NCI-H1105 treated with DMSO at 0.1 percent for 48 hours (cell line): Measurements from ENCODE around the gene PSMG1.
"Not testable (repeated sequence)": the region's sequence is repeated elsewhere in the genome, so short reads cannot be mapped to it uniquely, and the experiment has no call there.

Experiments used
- DNase-seq: peaks from one replicate; lab custom pipeline; 2025; lab: John Stamatoyannopoulos, UW

Gene PSMG1, protein sequence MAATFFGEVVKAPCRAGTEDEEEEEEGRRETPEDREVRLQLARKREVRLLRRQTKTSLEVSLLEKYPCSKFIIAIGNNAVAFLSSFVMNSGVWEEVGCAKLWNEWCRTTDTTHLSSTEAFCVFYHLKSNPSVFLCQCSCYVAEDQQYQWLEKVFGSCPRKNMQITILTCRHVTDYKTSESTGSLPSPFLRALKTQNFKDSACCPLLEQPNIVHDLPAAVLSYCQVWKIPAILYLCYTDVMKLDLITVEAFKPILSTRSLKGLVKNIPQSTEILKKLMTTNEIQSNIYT

GRCh38 chr21:39183272-39184049 is at the start of gene PSMG1:
TSS of gene PSMG1 (minus strand) at chr21:39183451. CDS start at chr21:39183385, 66 bp downstream.
- peak; percentile 94 for DNase-seq

- DNase-seq = no peak
Measured at GRCh38 chr21:39232861-39233291, 49.6 kb upstream of the PSMG1 start.

GRCh38 chr21:39224930-39225329 is 41.7 kb upstream of the PSMG1 start:
- no peak for DNase-seq

GRCh38 chr21:39221997-39222486 is 38.8 kb upstream of the PSMG1 start:
- DNase-seq = no peak

- DNase-seq = no peak
Measured at GRCh38 chr21:39221282-39221996, 38.2 kb upstream of the PSMG1 start.

GRCh38 chr21:39220875-39221274 is 37.6 kb upstream of the PSMG1 start:
- not testable (repeated sequence) for DNase-seq

GRCh38 chr21:39220150-39220549 is 36.9 kb upstream of the PSMG1 start:
- DNase-seq = no peak

DNA sequence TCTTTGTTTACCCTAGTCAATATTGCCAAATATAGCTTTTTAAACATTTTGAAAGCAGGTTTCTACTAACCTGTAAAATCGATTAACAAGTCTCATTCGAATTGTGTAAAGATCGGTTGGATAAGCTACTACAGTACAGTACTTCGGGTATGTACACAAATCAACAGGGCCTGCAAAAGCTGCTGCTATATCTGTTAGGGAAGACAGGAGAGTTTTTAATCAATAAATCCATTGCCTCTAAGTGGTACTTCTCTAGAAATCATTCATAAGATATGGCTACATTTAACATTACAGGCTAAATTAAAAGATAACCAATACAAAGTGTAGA is 34.8 kb upstream of the PSMG1 start:
- no peak for DNase-seq

GRCh38 chr21:39217356-39218081 is 34.3 kb upstream of the PSMG1 start:
- DNase-seq = peak; percentile 13

- DNase-seq = no peak
Measured at GRCh38 chr21:39216290-39216689, 33.0 kb upstream of the PSMG1 start.

DNA sequence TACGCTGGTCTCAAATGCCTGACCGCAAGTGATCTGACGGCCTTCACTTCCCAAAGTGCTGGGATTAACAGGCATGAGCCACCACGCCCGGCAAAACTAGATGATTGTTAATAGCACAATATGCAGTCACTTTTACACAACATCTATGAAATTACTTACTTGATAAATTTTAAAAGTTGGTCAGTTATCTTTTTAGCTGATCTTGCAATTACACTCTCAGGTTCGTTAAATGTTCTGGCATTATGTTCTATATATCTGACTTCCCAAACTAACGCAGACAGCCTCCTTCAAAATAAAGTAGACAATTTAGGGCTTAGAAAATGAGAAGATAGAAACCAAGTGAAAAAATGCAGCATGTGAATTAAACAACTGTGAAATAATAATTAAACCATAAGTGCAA is 31.8 kb upstream of the PSMG1 start:
- DNase-seq = no peak

DNA sequence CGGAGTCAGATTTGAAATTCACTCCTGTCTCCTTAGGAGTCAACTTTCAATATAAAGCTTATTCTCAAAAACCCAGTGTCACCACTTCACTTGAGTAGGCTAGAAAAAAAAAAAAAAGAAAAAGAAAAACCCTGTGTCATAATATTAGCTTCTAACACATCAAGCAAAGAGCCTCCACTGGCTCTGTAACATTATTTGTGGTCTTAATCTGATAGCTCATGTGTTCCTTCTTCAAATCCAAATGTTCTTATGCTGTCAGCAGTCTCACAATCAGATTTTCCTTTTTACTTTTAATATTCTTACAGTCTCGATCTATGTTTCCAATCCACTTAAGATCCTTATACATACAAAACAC is 26.1 kb upstream of the PSMG1 start:
- no peak for DNase-seq

DNA sequence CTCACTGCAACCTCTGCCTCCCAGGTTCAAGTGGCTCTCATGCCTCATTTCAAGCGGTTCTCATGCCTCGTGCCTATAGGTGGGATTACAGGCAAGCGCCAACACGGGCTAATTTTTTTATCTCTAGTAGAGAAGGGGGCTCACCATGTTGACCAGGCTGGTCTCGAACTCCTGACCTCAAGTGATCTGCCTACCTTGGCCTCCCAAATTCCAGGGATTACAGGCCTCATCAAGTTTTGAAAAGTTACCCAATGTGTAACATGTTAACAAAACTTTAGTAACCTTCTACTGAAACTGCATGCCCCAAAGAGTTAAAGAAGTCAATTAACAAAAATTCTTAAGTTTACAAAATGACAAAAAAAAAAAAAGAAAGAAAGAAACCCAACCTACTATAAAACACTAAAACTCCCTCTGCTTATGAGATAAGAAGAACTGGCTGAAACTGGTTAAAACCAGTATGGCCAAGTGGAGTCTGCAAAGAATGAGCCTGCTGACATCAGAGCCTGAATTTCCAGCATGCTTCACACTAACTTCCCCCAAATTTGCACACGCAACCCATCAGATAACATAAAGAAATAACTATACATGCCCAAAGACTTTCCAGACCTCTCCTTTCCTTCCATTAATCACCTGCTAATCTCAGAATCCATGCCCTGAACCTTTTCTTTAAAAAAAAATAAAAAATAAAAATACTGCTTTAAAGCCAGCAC is 25.5 kb upstream of the PSMG1 start:
- no peak for DNase-seq

DNA sequence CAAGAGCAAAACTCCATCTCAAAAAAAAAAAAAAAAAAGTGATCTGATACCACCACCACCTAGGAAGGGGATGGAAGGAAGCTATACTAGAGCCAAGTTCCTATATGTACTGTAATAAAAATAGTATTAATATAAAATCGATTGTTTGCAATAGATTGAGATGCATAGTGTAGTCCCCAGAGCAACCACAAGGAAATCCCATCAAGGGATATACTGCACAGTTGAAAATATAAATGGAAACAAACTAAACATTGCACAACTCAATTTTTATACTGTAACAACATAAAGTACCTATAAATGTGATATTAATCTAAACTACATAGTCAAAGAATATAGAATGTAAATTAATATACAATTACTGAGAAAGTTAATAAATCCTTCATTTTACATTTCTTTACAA is 20.9 kb upstream of the PSMG1 start:
- no peak for DNase-seq

GRCh38 chr21:39198800-39199199 is 15.5 kb upstream of the PSMG1 start:
- DNase-seq = no peak

DNA sequence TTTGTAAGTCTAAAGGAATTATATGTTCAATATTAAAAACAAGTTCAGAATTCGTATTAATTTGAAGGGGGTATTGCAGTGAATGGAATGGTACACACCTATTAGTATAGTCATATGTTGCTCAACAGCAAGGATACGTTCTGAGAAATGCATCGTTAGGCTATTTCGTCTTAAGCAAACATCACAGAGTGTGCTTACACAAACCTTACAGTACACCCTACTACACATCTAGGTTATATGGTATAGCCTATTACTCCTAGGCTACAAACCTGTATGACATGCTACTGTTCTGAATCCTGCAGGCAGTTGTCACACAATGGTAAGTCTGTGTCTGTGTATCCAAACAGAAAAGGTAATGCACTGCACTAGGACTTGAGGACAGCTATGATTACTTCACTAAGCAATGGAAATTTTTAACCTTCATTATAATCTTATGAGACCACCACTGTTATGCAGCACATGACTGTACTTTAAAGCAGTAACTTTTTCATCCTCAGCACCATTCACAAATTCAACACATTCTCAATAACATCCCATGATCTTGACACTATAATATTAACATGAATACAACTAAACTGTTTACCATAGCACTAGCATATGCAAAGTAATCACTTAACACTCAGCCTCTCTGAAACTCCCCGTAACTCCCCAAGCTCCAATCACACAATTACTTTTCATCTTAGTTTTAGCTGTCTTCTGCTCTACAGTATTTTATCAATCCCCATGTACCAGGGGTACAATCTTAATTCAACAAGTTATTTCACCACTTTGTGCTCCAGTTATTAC is 14.4 kb upstream of the PSMG1 start:
- no peak for DNase-seq

DNA sequence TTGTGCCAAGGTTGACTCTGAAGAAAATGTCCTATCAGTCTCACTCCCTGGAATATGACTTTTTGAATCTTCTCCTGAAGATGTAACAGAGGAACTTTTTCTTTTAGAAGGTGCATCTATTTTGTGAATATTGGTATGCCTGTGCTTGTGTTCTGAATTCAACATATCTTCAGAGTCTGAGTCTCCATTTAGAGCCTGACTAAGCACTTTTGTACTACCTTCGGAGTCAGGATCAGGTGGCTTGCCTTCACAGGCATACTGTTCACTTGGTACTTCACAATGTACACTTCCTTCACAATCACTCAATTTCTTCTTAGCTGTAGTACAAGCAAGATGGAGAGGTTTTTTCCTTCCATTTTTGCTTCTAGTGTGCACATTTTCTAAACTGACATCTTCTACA is 13.6 kb upstream of the PSMG1 start:
- DNase-seq = no peak

- DNase-seq = no peak
Measured at GRCh38 chr21:39196310-39196709, 13.1 kb upstream of the PSMG1 start.

DNA sequence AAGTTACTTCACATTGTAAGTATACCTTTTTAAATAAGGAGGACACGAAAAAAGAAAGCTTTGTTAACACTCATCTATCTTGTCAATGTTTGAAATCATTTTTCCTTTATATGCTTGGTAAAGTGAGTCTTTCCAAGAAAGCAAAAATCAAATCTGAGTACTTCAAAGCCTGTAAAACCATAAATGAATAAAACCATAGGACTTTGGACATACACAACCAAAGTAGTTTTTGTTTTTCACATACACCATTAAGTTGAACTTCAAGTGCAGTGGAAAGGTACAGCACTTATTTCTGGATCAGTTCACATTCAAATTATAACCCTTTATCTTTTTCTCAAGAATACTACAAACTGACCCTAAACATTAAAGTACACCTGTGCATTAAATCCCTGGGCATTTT is 10.1 kb upstream of the PSMG1 start:
- no peak for DNase-seq

GRCh38 chr21:39189857-39190604 is 6.8 kb upstream of the PSMG1 start:
- no peak for DNase-seq
